GM21423 (cell line): ENCODE data around the gene TCF3.
A peak's percentile ranks its signal among the peaks of the same experiment; 100 is the strongest.

Source experiments
- ATAC-seq: cut with Tn5 transposase; IDR thresholded peaks from one replicate; pipeline ENCODE4 v1.9.1; 2021; ENCODE audit warnings: mild to moderate bottlenecking, moderate library complexity; ENCODE audit not compliant: unreplicated experiment

The TCF3 gene

DNA sequence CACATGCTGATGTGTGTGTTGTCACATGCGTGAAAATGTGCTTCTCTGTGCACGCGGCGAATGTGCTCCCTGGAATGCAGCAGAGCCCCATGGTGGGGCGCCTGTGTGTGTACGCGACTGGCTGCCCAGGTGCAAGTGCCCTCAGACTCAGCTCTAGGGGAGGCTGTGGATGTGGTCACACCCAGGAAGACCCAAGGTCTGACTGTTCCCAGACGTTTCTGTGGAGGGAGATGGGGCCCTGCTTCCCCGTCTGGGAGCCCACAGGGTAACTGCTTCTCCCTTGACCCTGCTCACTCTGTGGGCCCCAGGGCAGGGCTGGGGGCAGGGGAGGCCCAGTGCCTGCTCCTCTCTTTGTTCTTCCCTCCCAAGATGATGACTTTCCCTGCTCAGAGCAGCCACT lies 39.3 kb downstream of the TCF3 start:
- ATAC-seq, result no peak

DNA sequence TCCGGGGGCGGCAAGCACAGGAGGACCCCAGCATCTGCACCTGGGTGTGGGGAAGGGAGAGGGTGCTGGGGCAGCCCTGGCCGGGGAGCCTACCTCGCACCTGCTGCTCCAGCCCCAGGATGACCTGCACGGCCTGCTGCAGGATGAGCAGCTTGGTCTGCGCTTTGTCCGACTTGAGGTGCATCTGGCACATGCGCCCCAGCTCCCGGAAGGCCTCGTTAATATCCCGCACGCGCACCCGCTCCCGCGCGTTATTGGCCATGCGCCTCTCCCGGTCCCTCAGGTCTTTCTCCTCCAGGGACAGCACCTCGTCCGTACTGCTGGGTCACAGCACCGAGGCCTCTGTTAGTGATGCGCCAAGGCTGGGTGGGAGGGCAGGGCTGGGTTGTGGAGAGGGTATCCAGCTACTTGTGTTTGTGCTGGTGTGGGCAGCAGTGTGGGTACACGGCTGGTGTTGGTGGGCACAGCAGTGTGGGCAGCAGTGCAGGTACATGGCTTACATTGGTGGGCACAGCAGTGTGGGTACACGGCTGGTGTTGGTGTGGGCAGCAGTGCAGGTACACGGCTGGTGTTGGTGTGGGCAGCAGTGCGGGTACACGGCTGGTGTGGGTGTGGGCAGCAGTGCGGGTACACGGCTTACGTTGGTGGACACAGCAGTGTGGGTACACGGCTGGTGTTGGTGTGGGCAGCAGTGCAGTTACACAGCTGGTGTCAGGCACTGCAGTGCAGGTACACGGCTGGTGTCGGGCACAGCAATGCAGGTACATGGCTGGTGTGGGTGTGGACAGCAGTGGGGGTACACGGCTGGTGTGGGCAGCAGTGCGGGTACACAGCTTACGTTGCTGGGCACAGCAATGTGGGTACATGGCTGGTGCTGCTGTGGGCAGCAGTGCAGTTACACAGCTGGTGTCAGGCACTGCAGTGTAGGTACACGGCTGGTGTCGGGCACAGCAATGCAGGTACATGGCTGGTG lies 40.0 kb downstream of the TCF3 start:
- ATAC-seq, result no peak

DNA sequence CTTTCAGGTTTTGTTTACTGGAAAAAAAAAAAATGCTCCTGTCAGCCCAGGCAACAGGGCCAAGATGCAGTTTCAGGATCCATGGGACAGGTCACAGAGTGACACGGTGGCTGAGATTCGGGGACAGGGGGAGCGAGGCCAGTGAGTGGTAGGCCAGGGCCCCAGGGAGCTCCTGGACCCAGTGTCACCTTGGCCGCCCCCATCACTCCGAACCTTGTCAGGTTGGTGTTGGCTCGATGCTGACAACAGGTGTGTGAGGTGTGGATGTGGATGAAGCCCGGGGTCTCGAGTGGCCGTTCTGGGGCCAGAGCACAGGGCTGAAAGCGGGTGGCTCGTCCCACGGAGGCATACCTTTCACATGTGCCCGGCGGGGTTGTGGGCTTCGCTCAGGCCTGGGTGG lies 41.1 kb downstream of the TCF3 start:
- ATAC-seq, result no peak

DNA sequence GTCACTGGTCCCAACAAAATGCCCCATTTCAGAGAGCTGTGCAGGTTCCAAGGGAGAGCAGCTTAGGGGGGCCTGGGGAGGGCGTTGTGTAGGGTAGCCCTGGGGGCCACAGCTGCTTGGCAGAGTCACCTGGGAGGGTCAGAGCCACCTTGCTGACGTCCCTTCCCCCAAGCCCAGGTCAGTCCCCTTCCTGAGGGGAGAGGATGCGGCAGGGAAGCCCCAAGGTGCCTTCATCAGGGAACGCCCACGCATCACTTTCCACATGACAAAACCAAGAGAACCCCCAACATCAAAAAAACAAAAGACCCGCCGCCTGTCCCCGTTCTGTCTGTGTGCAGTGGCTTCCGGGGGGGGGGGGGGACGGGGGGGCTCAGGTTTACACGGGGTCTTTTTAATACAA lies 41.8 kb downstream of the TCF3 start:
- ATAC-seq, result no peak

DNA sequence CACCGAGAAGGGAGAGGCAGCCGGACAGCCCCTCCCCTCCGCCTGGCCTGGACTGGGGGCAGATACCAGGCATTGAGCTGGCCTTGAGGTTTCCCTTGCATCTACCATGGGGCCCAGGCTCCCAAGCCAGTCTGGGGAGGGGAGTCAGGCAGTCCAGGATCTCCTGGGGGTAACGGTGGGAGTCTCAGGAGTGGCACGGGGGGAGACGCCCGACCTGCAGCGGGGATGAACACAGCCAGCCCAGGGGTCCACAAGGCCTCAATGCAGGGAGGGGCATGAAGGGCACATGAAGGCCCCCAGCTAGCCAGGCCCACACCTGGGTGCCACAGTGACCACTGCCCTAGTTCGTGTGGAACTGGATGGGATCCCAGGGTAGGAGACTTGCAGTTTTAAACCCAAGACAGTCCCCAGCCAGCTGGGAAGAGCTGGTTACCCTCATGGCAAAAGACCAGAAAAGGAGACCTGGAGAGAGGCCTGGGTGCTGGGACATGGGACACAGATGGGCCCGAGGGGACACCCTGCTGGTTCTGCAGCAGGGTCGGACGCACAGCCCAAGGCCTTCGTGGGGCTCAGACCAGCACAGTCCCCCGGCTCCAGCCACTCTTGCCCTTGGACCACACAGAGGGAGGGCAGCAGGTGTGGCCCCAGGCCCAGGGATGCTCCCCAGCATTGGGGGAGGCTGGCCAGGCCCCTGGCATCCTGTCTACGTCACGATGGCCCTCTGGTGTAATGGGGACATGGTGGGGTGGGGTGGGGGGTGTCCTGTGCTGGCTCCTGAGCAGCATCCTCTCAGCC lies 42.5 kb downstream of the TCF3 start:
- no peak for ATAC-seq

DNA sequence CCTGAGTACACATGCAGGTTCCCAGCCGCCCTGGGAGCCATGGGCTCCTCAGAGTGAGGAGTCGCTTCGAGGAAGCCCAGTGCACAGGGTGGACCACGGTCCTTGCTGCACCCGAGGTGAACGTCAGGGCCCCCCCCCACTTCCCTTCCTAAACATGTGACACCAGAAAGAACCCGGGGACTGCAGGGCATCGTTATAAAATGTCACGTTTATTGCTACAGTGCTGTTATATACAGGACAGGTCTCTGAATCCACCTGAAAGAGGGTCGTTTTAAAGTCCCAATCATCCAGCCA lies 43.4 kb downstream of the TCF3 start:
- ATAC-seq, result no peak

DNA sequence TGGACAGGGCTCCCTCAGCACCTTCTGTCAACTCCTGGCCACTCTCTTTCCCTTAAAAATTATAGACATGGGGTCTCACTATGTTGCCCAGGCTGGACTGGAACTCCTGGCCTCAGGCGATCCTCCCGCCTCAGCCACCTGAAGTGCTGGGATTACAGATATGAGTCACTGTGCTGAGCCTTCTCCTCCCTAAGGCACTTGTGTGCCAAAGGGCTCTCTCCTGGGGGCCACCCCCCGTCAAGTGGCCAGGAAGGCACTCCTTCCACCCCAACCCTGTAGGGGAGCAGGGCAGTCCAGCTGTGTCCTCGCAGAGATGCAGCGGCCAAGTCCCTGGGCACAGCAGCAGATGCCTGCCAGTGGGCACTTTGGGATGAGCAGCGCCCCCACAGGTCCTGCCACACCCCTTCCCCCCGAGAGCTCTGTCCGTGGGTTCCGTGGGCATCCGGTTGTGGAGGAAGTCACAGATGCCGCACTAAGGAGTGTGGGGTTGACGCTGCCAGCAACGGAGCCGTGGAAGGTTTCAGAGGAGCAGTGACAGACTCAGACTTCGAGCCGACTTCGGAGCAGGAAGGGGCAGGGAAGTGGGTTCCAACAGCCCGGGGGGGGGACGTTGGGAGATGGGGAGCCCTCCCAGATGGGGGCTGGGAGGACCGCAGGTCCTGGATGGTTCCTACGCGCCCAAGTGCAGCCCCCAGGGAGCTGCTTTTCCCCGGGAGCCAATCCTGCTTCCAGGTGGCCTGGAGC lies 43.9 kb downstream of the TCF3 start:
- ATAC-seq, result no peak

DNA sequence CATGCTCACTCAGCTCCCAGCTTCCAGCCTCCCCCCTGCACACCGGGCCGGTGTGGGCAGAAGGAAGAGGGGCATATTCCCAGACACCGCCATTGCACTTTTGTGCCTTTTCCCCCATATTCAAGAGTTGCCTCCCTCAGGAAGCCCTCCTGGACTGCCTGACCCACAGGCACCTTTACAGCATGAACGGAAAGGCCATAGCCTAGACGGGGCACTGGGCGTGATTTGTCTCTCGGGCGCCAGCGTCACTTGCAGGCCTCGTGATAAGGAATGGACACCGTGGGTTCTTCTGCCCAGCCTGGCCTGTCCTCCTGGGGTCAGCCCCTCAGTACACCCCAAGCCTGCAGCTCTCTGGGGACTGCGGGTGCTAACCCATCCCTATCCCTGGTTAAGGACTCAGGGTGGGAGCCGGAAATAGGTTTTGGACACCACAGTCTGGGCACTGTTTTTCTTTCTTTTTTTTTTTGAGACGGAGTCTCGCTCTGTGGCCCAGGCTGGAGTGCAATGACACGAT lies 46.2 kb downstream of the TCF3 start:
- no peak for ATAC-seq

DNA sequence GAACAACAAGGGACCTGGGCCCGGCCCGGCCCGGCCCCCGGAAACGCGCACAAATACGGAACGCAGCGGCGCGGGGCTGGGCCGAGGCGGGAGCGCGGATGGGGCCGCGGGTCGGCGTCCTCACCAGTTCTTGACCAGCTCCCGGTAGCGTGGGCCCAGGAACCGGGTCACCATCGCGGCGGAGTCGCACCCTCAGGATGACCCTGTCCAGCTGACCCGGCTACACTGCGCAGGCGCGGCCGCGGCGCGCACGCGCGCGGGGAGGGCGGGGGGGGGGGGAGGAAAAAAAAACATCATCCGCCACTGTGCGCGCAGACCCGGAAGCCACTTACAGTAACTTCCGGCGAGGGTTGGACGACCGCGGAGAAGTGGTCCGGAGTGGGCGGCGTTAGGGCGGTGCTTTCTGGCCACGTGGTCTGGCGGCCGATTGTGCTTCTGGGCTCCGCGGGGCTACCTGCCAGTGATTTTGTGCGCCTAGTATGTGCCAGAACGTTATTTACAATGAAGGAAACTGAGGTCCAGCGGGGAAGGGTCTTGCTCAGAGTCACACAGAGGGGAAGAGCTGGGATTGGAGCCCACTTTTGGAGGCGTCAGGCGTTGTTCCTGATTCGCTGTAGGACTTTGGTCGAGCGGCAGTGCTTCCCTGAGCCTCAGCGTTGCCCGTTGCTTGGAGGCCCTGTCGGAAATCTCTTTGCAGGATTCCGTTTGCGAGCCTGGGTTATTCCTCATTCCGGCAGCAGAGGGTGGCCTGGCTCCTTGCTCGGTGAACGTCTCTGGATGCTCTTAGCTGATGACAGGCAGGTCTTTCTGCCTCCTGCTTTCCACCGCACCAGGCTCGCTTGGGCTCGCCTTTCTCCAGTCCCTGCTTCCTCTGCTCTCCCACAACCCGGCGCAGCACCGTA lies 46.9 kb downstream of the TCF3 start, which contains the start of gene UQCR11:
TSS of gene UQCR11 (minus strand) at position 227 of the 902 bp plus-strand sequence. CDS start at position 174, 53 bp downstream.
- peak; percentile 89 for ATAC-seq

DNA sequence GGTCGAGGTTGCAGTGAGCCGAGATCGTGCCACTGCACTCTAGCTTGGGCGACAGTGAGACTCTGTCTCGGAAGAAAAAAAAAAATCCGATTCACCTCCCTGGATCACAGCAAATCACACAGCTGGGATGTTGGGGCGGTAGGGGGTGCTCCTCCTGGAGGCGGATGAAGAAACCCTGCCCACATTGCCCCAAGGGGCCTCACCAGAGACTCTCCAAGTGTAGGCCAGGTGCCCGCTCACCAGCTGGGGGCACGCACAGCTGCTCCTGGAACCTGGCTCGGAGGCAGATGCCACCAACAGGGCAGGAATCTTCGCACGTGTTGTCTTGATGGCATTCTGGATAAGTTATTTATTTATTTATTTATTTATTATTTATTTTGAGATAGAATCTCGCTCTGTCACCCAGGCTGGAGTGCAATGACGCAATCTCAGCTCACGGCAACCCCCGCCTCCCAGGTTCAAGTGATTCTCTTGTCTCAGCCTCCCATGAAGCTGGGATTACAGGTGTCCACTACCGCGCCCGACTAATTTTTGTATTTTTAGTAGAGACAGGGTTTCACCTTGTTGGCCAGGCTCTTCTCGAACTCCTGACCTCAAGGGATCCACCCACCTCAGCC lies 50.2 kb downstream of the TCF3 start:
- no peak for ATAC-seq

DNA sequence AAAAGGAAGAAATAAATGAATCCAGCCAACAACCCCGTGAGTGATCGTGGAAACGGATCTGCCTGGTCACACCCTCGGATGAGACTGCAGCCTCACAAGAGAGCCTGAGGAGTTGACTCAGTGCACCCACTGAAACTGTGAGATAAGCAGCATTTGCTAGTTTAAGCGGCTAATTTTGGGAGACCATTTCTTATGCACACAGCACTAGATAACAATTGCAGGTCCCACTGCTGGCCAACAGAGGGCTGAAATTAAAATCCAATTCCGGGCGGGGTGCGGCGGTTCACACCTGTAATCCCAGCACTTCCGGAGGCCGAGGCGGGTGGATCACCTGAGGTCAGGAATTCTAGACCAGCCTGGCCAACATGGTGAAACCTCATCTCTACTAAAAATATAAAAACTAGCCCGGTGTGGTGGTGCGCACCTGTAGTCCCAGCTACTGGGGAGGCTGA lies 50.8 kb downstream of the TCF3 start:
- no peak for ATAC-seq

DNA sequence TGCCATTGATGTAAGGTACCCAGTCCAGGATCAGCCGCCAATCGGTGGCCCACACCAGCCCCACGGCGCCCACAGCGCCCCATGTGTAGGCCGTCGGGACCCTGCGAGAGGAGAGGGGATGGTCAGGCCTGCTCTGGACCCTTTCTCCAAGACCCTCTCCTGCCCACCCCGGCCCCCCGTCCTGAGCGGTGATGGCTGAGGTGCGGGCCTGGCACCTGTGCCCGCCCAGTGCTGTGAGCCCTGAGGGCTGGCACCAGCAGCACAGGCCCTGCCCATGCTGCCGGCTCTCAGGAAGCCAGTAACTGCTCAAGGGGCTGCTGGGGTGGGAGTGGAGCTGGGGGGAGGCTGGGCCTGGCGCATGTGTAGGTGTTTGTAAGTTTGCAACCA lies 53.0 kb downstream of the TCF3 start:
- no peak for ATAC-seq

DNA sequence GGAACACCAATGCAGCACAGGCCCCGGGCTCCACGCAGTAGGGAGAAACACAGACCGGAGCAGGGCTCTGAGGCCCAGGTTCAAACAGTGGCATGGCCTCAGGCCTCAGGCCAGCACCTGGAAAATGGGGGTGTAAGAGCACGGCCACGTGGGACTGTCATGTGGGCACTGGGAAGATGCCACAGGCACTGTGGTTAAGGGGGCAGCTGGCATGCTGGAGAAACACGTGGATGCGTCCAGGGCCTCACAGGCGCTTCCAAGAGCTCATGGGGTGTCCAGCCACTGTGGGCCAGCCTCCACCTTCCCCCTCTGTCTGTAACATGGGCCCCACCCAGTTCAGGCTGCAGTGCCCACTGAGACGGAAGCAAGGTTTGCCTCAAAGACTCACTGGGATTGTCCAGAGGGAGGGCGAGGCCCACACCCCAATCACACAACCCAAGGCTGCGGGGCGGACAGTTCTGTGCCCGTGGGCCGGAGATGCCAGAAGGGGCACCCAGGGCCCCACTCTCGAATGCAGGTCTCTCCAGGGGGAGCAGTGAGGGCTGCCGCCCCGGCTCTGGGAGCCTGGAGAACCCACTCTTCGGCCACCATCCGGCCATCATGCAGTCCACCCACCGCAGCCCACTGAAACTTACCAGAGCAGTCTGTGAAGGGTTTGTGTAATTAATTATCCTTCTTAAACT lies 53.5 kb downstream of the TCF3 start:
- ATAC-seq, result no peak

DNA sequence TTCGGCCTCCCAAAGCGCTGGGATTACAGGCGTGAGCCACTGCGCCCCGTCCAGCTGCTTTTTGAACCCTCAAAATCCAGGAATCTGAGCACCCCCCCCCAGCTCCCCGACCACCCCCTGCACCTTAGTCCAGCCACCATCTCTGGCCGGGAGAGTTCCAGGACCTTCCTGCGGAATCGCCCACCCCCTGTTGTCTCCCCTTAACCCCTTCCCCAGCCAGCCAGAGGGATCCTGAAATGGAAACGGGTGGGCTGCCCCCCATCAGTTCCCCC lies 59.0 kb downstream of the TCF3 start:
- ATAC-seq, result no peak

DNA sequence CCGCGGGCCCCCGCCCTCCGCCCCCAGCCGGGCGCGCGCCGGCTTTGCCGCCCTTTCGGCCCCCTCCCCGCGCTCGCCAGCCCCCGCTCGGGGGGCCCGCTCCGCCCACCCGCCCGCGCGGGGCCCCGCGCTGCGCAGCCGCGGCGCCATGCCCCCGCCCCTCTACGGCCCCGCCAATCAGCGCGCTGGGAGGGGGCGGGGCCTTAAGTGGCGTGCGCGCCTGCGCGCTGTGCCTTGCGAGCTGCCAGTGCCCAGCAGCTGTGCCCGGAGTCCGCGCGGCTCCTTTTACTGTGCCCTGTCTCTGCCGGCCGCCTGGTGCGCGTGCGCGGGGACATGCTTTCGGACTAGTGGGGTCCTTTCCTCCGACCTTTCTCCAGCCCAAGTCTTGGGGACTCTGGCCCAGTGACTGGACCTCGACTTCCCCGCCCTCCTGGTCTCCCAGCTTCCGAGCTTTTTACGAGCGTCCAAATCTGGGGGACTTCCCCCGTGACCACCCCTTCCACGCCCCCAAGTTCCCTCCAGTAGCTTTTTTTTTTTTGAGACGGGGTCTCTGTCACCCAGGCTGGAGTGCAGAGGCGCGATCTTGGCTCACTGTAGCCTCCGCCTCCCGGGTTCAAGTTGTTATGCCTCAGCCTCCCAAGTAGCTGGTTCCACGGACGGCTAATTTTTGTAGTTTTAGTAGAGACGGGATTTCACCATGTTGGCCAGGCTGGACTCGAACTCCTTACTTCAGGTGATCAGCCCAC lies 59.5 kb downstream of the TCF3 start, which contains the start of gene MBD3:
TSS of gene MBD3 (minus strand) at position 111 of the 746 bp plus-strand sequence. CDS start 234 bp downstream, outside the sequence.
- peak; percentile 63 for ATAC-seq

DNA sequence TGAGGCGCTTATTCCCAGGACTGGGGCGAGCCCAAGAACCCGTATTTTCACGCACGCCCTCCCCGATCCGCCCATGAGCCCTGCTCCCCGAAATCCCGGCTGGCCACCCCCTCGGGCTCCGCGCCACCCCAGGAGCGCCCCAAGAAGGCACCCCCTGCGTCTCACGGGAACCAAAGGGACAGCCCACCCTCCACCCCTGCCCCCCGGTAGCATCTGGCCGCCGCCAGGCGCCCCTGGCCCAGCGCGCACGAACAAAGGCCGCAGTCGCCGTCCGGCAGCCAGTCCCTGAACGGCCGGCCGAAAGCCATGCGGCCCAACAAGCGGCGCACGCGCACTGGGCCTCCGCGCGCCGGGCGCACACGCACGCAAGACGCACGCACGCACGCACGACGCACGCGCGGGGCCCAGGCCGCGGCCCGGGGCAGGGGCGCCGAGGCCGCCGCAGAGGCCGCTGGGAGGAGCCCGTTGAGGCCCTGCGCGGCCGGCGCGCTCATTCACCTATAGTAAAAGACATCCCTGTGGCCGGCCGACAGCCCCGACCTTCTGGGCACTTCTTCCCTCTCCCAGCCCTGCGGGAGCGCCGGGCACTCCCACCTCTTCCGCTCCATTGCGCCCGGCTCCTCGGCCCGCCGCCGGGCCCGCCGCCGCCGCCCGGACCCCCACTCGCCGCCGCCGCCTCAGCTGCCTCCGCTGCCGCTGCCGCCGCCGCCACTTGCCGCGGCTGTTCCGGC lies 60.2 kb downstream of the TCF3 start:
- peak; percentile 70 for ATAC-seq

DNA sequence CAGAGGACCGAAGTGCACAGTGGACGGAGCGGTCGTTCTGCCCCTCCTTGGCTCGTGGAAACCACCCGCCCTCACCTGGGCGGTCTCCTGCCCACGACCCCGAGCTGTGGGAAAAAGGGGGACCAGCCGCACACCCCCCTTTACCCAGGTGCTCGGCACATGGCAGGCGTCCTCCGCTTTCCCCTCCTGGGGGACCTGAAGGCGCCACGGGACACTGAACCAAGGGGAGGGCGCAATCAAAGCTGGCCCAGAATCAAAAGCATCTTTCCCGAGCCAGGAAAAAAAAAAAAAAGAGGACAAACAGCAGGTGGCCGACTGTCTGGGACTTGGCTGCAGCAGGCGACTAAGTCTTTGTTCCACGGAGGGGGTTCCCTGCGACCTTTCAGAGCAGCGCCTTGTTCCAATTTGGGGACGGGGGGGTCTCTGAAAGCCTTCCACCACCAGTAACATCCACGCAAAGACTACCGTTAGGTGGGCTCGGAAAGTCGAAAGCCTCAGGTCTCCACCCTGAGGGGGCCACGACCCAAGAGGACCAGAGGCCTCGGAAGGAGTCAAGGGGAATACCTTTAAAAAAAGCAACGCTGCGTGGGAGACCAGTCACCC lies 60.9 kb downstream of the TCF3 start:
- no peak for ATAC-seq
